Glutamatergic neuron (in vitro differentiated cells): ENCODE data around the gene CEP76. TPM values are rescaled to one million over a fixed set of nuclear protein-coding genes. Genes with fewer than 3 reads are reported as not detected.
A peak's percentile ranks its signal among the peaks of the same experiment; 100 is the strongest.
"Not testable (repeated sequence)": the region's sequence is repeated elsewhere in the genome, so short reads cannot be mapped to it uniquely, and the experiment has no call there.

ENCODE experiments used
- DNase-seq: peaks from one replicate; pipeline ENCODE4 v3.0.0; 2022
- H3K27ac Mint-ChIP-seq: one replicate; pipeline ENCODE4 v1.8.0; 2020; ENCODE audit warnings: mild to moderate bottlenecking, mixed read lengths, inconsistent platforms; ENCODE audit not compliant: unreplicated experiment
- H3K27me3 Mint-ChIP-seq: one replicate; pipeline ENCODE4 v1.8.0; 2020; ENCODE audit warnings: mild to moderate bottlenecking, moderate library complexity, mixed read lengths, inconsistent platforms; ENCODE audit not compliant: unreplicated experiment
- H3K36me3 Mint-ChIP-seq: one replicate; pipeline ENCODE4 v1.8.0; 2020; ENCODE audit warnings: mild to moderate bottlenecking, mixed read lengths, inconsistent platforms; ENCODE audit not compliant: unreplicated experiment
- H3K4me1 Mint-ChIP-seq: one replicate; pipeline ENCODE4 v1.8.0; 2020; ENCODE audit warnings: mild to moderate bottlenecking, low read depth, mixed read lengths, inconsistent platforms; ENCODE audit not compliant: unreplicated experiment
- H3K4me3 Mint-ChIP-seq: one replicate; pipeline ENCODE4 v1.8.0; 2020; ENCODE audit warnings: mild to moderate bottlenecking, mixed read lengths, inconsistent platforms; ENCODE audit not compliant: unreplicated experiment
- H3K9me3 Mint-ChIP-seq: one replicate; pipeline ENCODE4 v1.8.0; 2020; ENCODE audit warnings: mild to moderate bottlenecking, moderate library complexity, mixed read lengths, inconsistent platforms; ENCODE audit not compliant: unreplicated experiment
- CTCF ChIP-seq: fragments of 200-600 bp; sonication (generic); IDR thresholded peaks from one replicate; pipeline ENCODE4 v1.5.0; 2021; ENCODE audit not compliant: partially characterized antibody, unreplicated experiment
- total RNA-seq: library from RNA; stranded (reverse); fragmentation: NEBNext Ultra II Directional; extraction: Animal tissue kit (Norgen Biotek cat#: 25700); gene quantifications from one replicate; pipeline ENCODE4 v1.2.1, GENCODE V29; 2021; ENCODE audit not compliant: unreplicated experiment

The CEP76 gene
- total RNA-seq, 1 donor from 2014 or later: 19.2 TPM

GRCh38 chr18:12645751-12646203 is 56.7 kb downstream of the CEP76 start:
- no peak for DNase-seq
- Mint-ChIP-seq H3K27ac (no peak overlapping the region), H3K27me3 (no peaks in the 10 kb centered on the region), H3K4me1 (no peaks in the 10 kb centered on the region), H3K9me3 (no peaks in the 10 kb centered on the region), H3K36me3 (no peaks in the 10 kb centered on the region), H3K4me3 (no peak overlapping the region)
- TF ChIP-seq CTCF: no peak

GRCh38 chr18:12645254-12645653 is 57.3 kb downstream of the CEP76 start:
- no peak for DNase-seq
- H3K9me3 Mint-ChIP-seq: no peaks in the 10 kb centered on the region
- no peaks in the 10 kb centered on the region for H3K36me3 Mint-ChIP-seq
- peaks cover 4% of the 10 kb centered on the region for H3K4me1 Mint-ChIP-seq
- TF ChIP-seq CTCF: no peak
- H3K4me3 Mint-ChIP-seq: no peak overlapping the region
- H3K27me3 Mint-ChIP-seq: no peaks in the 10 kb centered on the region
- no peak overlapping the region for H3K27ac Mint-ChIP-seq

- H3K27me3 Mint-ChIP-seq, DNase-seq, H3K36me3 Mint-ChIP-seq, H3K4me1 Mint-ChIP-seq, H3K4me3 Mint-ChIP-seq, H3K9me3 Mint-ChIP-seq, H3K27ac Mint-ChIP-seq: not testable (repeated sequence)
Observed at GRCh38 chr18:12643756-12644155, 58.8 kb downstream of the CEP76 start.

DNA sequence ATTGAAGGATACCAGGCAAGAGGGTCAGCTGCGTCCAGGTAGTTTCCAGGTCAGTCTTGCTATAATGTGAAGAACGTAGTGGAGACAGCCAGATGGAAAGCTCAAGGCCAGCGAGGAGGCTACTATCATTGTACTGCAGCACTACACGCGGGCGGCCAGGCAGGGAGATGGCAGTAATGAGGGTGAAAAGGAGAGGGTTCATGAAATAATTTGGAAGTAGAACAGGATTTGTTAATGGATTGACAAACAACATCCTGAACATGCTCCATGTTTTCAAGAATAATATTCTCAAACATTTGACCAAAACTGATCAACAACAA is 61.7 kb downstream of the CEP76 start:
- Mint-ChIP-seq H3K4me1 (peaks cover 4% of the 10 kb centered on the region), H3K9me3 (peaks cover 1% of the 10 kb centered on the region), H3K36me3 (no peaks in the 10 kb centered on the region), H3K27me3 (no peaks in the 10 kb centered on the region), H3K4me3 (no peak overlapping the region), H3K27ac (no peak overlapping the region)
- no peak for TF ChIP-seq CTCF
- DNase-seq: no peak

DNA sequence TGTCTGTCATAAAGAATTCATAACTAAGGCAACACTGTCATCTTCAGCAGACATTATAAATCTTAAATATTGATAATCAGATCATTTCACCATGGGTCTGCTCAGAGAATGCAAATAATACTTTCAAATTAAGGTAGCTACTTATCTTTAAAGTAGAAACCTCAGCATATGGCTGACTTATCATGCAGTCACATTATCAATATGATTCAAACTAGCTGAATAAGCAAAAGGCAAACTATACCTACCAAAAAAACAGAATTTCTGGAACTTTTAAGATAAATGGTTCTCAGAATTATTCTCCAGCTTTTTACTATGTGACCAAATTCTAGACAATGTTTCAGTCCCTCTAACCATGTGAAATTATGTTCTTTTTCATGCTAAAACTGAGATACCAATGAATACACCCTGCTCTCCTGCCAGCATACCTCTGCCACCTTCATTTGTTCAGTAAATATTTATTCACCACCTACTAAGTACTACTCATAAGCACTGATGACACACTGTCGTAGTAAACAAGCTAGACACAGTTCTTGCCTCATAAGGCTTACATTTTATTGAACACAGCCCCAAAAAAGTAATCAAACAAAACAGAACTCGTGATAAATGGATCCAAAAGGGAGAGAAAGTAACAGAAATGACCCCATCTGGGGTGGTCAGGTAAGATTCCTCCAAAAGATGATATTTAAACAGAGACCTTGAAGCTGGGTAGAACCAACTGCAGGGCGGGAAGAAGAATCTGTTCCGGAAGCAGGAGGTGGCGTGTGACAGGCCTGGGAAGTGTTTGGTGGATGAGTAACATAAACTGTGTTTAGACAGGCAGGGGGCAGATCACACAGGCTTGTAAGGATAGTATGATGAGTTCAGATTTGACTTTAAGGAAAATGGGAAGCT is 62.3 kb downstream of the CEP76 start:
- no peaks in the 10 kb centered on the region for H3K36me3 Mint-ChIP-seq
- no peak overlapping the region for H3K4me3 Mint-ChIP-seq
- H3K27me3 Mint-ChIP-seq: no peaks in the 10 kb centered on the region
- H3K4me1 Mint-ChIP-seq: peaks cover 4% of the 10 kb centered on the region
- no peak for DNase-seq
- TF ChIP-seq CTCF: no peak
- peak overlapping the region; percentile 28 for H3K27ac Mint-ChIP-seq
- peaks cover 1% of the 10 kb centered on the region for H3K9me3 Mint-ChIP-seq
